Cardiac muscle cell (in vitro differentiated cells and primary cell): ENCODE measurements around the gene TMEM158. TPM values are rescaled to one million over a fixed set of nuclear protein-coding genes. Genes with fewer than 3 reads are reported as not detected.
A peak's percentile ranks its signal among the peaks of the same experiment; 100 is the strongest.

Source experiments
- DNase-seq, 2 donors: peaks; one replicate each; pipeline versions ENCODE4 v3.0.0 to v3.0.0-alpha.2; 2010 to 2017; ENCODE audit warnings: low read depth in 1 of 2, low spot score in 1 of 2
- H3K27ac ChIP-seq: fragments of 200-600 bp; sonication (generic); 2 replicates; pipeline ENCODE4 v1.5.1; 2016
- H3K27me3 ChIP-seq: fragments of 200-600 bp; sonication (generic); 2 replicates; pipeline ENCODE4 v1.6.0; 2016; ENCODE audit warnings: control low read depth
- H3K36me3 ChIP-seq: fragments of 200-600 bp; sonication (generic); 2 replicates; pipeline ENCODE4 v1.5.1; 2016; ENCODE audit warnings: control low read depth
- H3K4me1 ChIP-seq: fragments of 200-600 bp; sonication (generic); 2 replicates; pipeline ENCODE4 v1.8.1; 2017; ENCODE audit warnings: low read depth, mild to moderate bottlenecking, mixed run types
- H3K4me3 ChIP-seq: fragments of 200-600 bp; sonication (generic); 2 replicates; pipeline ENCODE4 v1.5.1; 2016; ENCODE audit warnings: mild to moderate bottlenecking
- H3K9me3 ChIP-seq: fragments of 200-600 bp; sonication (generic); 2 replicates; pipeline ENCODE4 v1.5.1; 2017; ENCODE audit warnings: low read depth, mild to moderate bottlenecking, control low read depth
- CTCF ChIP-seq: IDR thresholded peaks from 2 replicates; pipeline ENCODE4 v1.5.1; 2012; ENCODE audit warnings: low read depth, mild to moderate bottlenecking, low read length
- polyA plus RNA-seq: library from polyadenylated mRNA; unstranded; fragments of >200 nt; fragmentation: Nextera tagmentation; extraction: Ambion mirVana; gene quantifications from 2 replicates; pipeline ENCODE4 v1.2.1, GENCODE V29; 2016
- total RNA-seq: library from RNA; depleted of rRNA; stranded (reverse); fragments of >200 nt; gene quantifications from 2 replicates; pipeline ENCODE4 v1.2.3, GENCODE V29; 2016

The TMEM158 gene
- total and polyA plus RNA-seq, 2 experiments from 2014 or later, result 0.83 to 3.4 TPM

- Histone ChIP-seq H3K9me3 (no peaks in the 10 kb centered on the region), H3K27me3 (no peaks in the 10 kb centered on the region), H3K4me3 (no peak overlapping the region), H3K27ac (no peak overlapping the region), H3K36me3 (no peaks in the 10 kb centered on the region), H3K4me1 (no peaks in the 10 kb centered on the region)
- peak in 1 of 2 donors; percentile 3 for DNase-seq
- no peak for TF ChIP-seq CTCF
These were observed 32.2 kb upstream of the TMEM158 start for GRCh38 chr3:45258317-45258716.

GRCh38 chr3:45253316-45253715 lies 27.2 kb upstream of the TMEM158 start:
- DNase-seq, result no peak
- H3K4me1 ChIP-seq, result no peaks in the 10 kb centered on the region
- H3K36me3 ChIP-seq, result no peaks in the 10 kb centered on the region
- H3K27ac ChIP-seq, result no peak overlapping the region
- H3K4me3 ChIP-seq, result no peak overlapping the region
- no peak for TF ChIP-seq CTCF
- no peaks in the 10 kb centered on the region for H3K27me3 ChIP-seq
- no peaks in the 10 kb centered on the region for H3K9me3 ChIP-seq

GRCh38 chr3:45252826-45253225 lies 26.7 kb upstream of the TMEM158 start:
- no peak for TF ChIP-seq CTCF
- no peak for DNase-seq

GRCh38 chr3:45249391-45249790 lies 23.3 kb upstream of the TMEM158 start:
- no peak for DNase-seq
- H3K27ac ChIP-seq, result no peak overlapping the region
- H3K9me3 ChIP-seq, result no peaks in the 10 kb centered on the region
- no peaks in the 10 kb centered on the region for H3K4me1 ChIP-seq
- H3K27me3 ChIP-seq, result no peaks in the 10 kb centered on the region
- no peaks in the 10 kb centered on the region for H3K36me3 ChIP-seq
- H3K4me3 ChIP-seq, result no peak overlapping the region
- no peak for TF ChIP-seq CTCF

More at GRCh38 chr3:45252826-45253225, 26.7 kb upstream of the TMEM158 start:
- Histone ChIP-seq H3K36me3 (no peaks in the 10 kb centered on the region), H3K27me3 (no peaks in the 10 kb centered on the region), H3K4me1 (no peaks in the 10 kb centered on the region), H3K27ac (no peak overlapping the region), H3K9me3 (no peaks in the 10 kb centered on the region), H3K4me3 (no peak overlapping the region)

- no peaks in the 10 kb centered on the region for H3K27me3 ChIP-seq
- H3K36me3 ChIP-seq, result no peaks in the 10 kb centered on the region
- no peak for TF ChIP-seq CTCF
- no peak overlapping the region for H3K27ac ChIP-seq
- H3K9me3 ChIP-seq, result no peaks in the 10 kb centered on the region
- no peaks in the 10 kb centered on the region for H3K4me1 ChIP-seq
- H3K4me3 ChIP-seq, result no peak overlapping the region
- no peak for DNase-seq
These were observed 20.2 kb upstream of the TMEM158 start for GRCh38 chr3:45246241-45246640.

GRCh38 chr3:45244356-45244755 lies 18.3 kb upstream of the TMEM158 start:
- no peak for DNase-seq
- H3K9me3 ChIP-seq, result no peaks in the 10 kb centered on the region
- no peak overlapping the region for H3K27ac ChIP-seq
- TF ChIP-seq CTCF, result no peak
- no peak overlapping the region for H3K4me3 ChIP-seq
- no peaks in the 10 kb centered on the region for H3K4me1 ChIP-seq
- H3K27me3 ChIP-seq, result no peaks in the 10 kb centered on the region
- no peaks in the 10 kb centered on the region for H3K36me3 ChIP-seq
